Glutamatergic neuron (in vitro differentiated cells): ENCODE measurements around the gene NOD2. TPM values are rescaled to one million over a fixed set of nuclear protein-coding genes. Genes with fewer than 3 reads are reported as not detected.

Experiments used
- DNase-seq: peaks from one replicate; pipeline ENCODE4 v3.0.0; 2022
- H3K27ac Mint-ChIP-seq: one replicate; pipeline ENCODE4 v1.8.0; 2020; ENCODE audit warnings: mild to moderate bottlenecking, mixed read lengths, inconsistent platforms; ENCODE audit not compliant: unreplicated experiment
- H3K27me3 Mint-ChIP-seq: one replicate; pipeline ENCODE4 v1.8.0; 2020; ENCODE audit warnings: mild to moderate bottlenecking, moderate library complexity, mixed read lengths, inconsistent platforms; ENCODE audit not compliant: unreplicated experiment
- H3K36me3 Mint-ChIP-seq: one replicate; pipeline ENCODE4 v1.8.0; 2020; ENCODE audit warnings: mild to moderate bottlenecking, mixed read lengths, inconsistent platforms; ENCODE audit not compliant: unreplicated experiment
- H3K4me1 Mint-ChIP-seq: one replicate; pipeline ENCODE4 v1.8.0; 2020; ENCODE audit warnings: mild to moderate bottlenecking, low read depth, mixed read lengths, inconsistent platforms; ENCODE audit not compliant: unreplicated experiment
- H3K4me3 Mint-ChIP-seq: one replicate; pipeline ENCODE4 v1.8.0; 2020; ENCODE audit warnings: mild to moderate bottlenecking, mixed read lengths, inconsistent platforms; ENCODE audit not compliant: unreplicated experiment
- H3K9me3 Mint-ChIP-seq: one replicate; pipeline ENCODE4 v1.8.0; 2020; ENCODE audit warnings: mild to moderate bottlenecking, moderate library complexity, mixed read lengths, inconsistent platforms; ENCODE audit not compliant: unreplicated experiment
- total RNA-seq: library from RNA; stranded (reverse); fragmentation: NEBNext Ultra II Directional; extraction: Animal tissue kit (Norgen Biotek cat#: 25700); gene quantifications from one replicate; pipeline ENCODE4 v1.2.1, GENCODE V29; 2021; ENCODE audit not compliant: unreplicated experiment
- TF ChIP-seq, protein P1 (sequence below): fragments of 200-600 bp; sonication (generic); IDR thresholded peaks from one replicate; pipeline ENCODE4 v1.5.0; 2021; ENCODE audit not compliant: partially characterized antibody, unreplicated experiment

Gene NOD2
- total RNA-seq, 1 donor from 2014 or later = 0.34 TPM

DNA sequence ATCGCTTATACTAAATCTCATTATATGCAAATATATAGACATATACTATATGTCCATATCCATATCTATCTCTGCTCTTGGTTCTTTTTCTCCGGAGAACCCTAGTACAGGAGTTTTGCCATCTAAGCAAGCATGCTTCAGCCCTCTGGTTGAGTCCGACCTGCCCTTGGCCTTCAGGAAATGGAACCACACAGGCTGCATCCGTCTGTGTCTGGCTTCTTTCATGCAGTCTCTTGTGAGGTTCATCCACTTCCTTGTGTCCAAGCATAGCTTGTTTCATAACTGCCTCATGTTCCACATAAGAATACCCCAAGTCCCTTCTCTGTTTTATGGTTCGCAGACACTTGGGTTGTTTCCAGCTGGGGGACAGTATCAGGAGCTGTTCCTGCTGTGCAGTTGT is 29.1 kb upstream of the NOD2 start:
- H3K36me3 Mint-ChIP-seq = peaks cover 6% of the 10 kb centered on the region

DNA sequence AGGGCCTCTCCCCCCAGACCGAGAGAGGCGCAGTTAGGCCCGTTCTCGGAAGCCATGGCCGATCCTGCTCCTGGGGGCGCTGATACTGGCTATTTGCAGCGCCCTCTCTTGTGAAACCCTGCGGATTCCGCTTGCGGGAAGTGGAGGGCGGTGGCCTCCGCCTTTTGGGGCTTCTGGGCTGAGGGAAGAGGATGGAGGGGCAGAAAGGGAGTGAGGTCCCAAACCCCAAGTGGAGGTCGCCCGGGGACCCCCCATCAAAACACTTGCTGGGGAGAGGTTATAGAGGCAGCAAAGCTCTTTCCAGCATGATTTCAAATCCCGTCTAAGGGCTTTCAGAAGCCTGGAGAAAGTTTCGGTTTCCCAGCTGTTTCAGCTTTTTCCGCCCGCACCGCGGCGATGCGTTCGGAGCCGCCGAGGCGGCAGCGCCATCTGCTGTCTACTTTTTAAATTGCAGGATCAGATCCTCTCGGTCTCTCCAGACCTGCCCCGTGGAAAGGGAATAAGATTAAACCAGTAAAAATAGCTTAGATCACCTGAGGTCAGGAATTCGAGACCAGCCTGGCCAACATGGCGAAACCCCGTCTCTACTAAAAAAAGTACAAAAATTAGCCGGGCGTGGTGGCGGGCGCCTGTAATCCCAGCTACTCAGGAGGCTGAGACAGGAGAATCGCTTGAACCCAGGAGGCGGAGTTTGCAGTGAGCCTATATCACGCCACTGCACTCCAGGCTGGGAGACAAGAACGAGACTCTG is 28.1 kb upstream of the NOD2 start:
- Mint-ChIP-seq H3K36me3 (peaks cover 6% of the 10 kb centered on the region), H3K27ac (no peak overlapping the region), H3K4me1 (peaks cover 6% of the 10 kb centered on the region), H3K4me3 (no peak overlapping the region), H3K9me3 (peaks cover 10% of the 10 kb centered on the region), H3K27me3 (peaks cover 12% of the 10 kb centered on the region)
- TF ChIP-seq, protein P1, sequence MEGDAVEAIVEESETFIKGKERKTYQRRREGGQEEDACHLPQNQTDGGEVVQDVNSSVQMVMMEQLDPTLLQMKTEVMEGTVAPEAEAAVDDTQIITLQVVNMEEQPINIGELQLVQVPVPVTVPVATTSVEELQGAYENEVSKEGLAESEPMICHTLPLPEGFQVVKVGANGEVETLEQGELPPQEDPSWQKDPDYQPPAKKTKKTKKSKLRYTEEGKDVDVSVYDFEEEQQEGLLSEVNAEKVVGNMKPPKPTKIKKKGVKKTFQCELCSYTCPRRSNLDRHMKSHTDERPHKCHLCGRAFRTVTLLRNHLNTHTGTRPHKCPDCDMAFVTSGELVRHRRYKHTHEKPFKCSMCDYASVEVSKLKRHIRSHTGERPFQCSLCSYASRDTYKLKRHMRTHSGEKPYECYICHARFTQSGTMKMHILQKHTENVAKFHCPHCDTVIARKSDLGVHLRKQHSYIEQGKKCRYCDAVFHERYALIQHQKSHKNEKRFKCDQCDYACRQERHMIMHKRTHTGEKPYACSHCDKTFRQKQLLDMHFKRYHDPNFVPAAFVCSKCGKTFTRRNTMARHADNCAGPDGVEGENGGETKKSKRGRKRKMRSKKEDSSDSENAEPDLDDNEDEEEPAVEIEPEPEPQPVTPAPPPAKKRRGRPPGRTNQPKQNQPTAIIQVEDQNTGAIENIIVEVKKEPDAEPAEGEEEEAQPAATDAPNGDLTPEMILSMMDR = peak; percentile 94
- DNase-seq = peak; percentile 88

More for the DNA sequence above, 29.1 kb upstream of the NOD2 start:
- no peak overlapping the region for H3K27ac Mint-ChIP-seq
- TF ChIP-seq, protein P1 = no peak
- H3K9me3 Mint-ChIP-seq = peaks cover 10% of the 10 kb centered on the region
- H3K4me3 Mint-ChIP-seq = no peak overlapping the region
- H3K4me1 Mint-ChIP-seq = peaks cover 6% of the 10 kb centered on the region
- no peak for DNase-seq
- peaks cover 12% of the 10 kb centered on the region for H3K27me3 Mint-ChIP-seq

DNA sequence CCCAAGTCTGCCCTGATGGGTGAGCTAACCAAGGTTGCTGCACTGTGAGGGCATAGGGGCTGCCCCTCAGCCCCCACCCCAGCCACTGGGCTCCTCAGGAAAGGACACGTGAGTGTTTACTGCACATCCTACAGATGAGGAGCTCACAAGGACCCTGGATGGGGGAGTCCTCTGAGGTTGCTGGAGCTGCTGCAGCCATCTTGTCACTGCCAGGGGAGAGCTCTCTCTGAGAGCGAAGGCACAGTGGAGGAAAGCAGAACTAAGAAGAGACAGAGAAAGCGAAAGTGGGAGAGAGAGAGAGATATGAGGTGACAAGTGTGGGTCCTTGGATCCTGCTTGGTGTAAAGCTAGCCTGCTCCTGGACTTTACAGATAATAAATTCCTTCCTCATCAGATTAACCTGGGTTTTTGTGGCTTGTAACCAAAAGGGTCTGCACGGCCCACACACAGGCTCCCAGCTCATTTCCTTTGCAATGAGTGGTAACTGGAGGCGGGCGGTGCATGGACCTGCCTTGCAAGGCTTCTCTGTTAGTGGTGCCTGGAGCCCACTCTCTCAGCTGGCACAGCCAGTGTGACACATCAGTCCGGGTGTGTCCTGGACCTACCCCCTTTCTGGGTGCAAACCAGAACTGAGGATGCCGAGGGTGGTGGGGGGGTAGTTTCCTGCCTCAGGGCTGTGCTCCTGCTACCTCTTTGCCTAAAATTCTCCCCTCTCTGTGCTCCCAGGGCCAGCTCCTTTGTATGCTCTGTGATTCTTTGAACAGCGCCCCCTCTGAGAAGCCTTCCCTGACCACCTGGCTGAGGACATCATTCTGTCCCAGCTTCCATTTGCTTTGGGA is 26.5 kb upstream of the NOD2 start:
- Mint-ChIP-seq H3K4me1 (peaks cover 6% of the 10 kb centered on the region), H3K36me3 (peaks cover 14% of the 10 kb centered on the region), H3K4me3 (no peak overlapping the region), H3K27ac (no peak overlapping the region), H3K9me3 (peaks cover 17% of the 10 kb centered on the region), H3K27me3 (peaks cover 12% of the 10 kb centered on the region)
- TF ChIP-seq, protein P1 = no peak
- no peak for DNase-seq

DNA sequence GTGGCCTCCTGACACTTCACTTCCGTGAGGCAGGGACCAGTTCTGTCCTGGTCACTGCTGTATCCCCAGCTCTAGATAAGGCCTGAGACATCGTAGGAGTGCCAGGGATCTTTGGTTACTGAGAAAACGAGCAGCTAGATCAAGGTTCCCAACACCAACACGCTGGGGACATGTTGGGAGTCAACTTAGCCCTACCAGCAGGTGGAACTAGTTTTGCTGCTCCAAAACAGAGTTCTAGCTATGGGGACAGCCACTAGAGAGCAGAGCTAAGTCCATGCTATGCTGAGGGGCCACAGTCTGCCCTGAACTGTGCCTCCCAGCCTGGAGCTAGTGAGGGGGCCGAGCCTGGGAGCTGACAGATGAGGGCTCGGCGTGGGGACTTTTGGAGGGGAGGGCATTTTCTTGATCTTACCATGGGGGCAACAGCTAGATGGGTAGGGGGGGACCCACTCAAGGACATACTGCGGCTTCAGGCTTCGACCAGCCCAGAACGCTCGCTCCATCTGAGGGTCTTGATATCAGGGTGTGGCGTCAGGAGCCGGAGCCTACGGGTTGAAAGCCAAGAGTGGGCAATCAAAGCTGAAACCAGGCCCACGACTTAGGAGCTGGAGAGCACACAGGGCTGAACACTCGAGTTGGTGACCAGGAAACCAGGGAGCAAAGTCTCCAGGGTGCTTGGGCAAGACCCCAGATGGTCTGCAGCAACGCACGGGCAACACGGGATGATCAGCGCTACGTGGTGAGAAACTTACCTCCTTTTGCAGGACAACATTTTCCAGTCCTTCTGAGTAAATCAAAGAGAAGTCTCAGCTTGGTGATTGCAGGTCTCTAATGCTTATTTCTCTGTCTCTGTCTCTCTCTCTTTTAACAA is 25.7 kb upstream of the NOD2 start:
- Mint-ChIP-seq H3K4me3 (no peak overlapping the region), H3K27ac (no peak overlapping the region), H3K27me3 (peaks cover 12% of the 10 kb centered on the region), H3K9me3 (peaks cover 20% of the 10 kb centered on the region), H3K4me1 (peaks cover 6% of the 10 kb centered on the region), H3K36me3 (peaks cover 20% of the 10 kb centered on the region)
- TF ChIP-seq, protein P1 = no peak
- no peak for DNase-seq
